ENCODE results near the gene EAPP.

DNA sequence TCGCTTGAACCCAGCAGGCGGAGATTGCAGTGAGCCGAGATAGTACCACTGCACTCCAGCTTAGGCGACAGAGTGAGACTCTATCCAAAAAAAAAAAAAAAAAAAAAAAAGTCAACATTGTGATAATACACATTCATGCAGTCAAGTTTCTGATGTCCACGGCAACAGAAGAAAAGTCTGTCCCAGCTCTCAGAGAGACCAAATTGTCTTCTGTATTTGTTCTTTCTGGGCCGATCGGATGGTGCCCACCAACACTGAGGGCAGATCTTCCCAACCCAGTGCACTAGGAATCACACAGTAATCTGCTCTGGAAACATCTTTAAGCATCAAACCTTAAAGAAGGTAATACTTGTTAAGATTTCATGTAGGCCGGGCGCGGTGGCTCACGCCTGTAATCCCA lies 31.6 kb downstream of the EAPP start:
- TF ChIP-seq, protein P1, sequence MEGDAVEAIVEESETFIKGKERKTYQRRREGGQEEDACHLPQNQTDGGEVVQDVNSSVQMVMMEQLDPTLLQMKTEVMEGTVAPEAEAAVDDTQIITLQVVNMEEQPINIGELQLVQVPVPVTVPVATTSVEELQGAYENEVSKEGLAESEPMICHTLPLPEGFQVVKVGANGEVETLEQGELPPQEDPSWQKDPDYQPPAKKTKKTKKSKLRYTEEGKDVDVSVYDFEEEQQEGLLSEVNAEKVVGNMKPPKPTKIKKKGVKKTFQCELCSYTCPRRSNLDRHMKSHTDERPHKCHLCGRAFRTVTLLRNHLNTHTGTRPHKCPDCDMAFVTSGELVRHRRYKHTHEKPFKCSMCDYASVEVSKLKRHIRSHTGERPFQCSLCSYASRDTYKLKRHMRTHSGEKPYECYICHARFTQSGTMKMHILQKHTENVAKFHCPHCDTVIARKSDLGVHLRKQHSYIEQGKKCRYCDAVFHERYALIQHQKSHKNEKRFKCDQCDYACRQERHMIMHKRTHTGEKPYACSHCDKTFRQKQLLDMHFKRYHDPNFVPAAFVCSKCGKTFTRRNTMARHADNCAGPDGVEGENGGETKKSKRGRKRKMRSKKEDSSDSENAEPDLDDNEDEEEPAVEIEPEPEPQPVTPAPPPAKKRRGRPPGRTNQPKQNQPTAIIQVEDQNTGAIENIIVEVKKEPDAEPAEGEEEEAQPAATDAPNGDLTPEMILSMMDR (IDR thresholded peaks at IDR 0.05), result no peak
- TF ChIP-seq POLR2A (IDR thresholded peaks at IDR 0.05), result no peak

Measured in vagina (tissue), 2 donors.